GM21723 (cell line): Measurements from ENCODE around the gene VKORC1L1.
"Not testable (repeated sequence)": the region's sequence is repeated elsewhere in the genome, so short reads cannot be mapped to it uniquely, and the experiment has no call there.

ENCODE experiments used
- ATAC-seq: cut with Tn5 transposase; IDR thresholded peaks from one replicate; pipeline ENCODE4 v1.9.1; 2021; ENCODE audit warnings: mild to moderate bottlenecking, moderate library complexity; ENCODE audit not compliant: unreplicated experiment

Gene VKORC1L1

DNA sequence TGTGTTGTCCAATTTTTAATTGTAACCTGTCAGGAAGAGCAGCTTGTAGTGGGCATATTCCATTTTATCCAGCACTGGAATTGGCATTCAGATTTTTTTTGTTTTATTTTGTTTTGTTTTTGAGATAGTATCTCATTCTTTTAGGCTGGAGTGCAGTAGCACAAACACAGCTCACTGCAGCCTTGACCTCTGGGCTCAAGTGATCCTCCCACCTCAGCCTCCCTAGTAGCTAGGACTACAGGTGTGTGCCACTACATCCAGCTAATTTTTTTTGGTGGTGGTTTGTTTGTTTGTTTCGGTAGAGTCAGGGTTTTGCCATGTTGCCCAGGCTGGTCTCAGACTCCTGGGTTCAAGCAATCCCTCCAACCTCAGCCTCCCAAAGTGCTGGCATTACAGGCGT lies 64.4 kb downstream of the VKORC1L1 start:
- ATAC-seq: no peak

DNA sequence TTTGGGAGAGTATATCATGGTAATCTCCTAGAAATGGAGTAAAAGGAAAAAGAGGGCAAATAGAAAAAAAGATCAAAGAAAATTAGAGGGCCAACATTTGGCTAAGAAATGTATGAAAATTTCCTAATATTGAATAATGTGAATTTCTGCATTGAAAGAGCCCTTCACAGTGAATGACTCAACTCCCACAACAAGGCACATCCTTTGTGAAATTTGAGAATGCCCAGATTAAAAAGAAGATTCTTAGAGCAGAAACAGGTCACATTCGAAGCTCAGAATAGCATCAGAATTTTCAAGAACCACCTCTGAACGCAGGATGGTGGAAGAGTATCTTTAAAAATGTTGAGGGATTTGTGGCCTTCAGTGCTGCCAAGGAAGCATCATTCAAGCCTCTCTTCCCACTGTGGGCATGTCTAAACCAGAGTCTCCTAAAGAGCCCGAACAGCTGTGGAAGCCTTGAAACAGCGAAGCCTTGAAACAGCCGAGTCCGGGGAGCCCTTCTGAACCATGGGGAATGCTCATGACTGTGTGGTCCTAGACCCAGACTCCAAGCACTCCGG lies 65.5 kb downstream of the VKORC1L1 start:
- ATAC-seq: no peak

- ATAC-seq: not testable (repeated sequence)
Observed at GRCh38 chr7:65945787-65946186, 72.9 kb downstream of the VKORC1L1 start.

- no peak for ATAC-seq
Observed at GRCh38 chr7:65946904-65947303, 74.0 kb downstream of the VKORC1L1 start.

- no peak for ATAC-seq
Observed at GRCh38 chr7:65951837-65952578, 79.1 kb downstream of the VKORC1L1 start.

DNA sequence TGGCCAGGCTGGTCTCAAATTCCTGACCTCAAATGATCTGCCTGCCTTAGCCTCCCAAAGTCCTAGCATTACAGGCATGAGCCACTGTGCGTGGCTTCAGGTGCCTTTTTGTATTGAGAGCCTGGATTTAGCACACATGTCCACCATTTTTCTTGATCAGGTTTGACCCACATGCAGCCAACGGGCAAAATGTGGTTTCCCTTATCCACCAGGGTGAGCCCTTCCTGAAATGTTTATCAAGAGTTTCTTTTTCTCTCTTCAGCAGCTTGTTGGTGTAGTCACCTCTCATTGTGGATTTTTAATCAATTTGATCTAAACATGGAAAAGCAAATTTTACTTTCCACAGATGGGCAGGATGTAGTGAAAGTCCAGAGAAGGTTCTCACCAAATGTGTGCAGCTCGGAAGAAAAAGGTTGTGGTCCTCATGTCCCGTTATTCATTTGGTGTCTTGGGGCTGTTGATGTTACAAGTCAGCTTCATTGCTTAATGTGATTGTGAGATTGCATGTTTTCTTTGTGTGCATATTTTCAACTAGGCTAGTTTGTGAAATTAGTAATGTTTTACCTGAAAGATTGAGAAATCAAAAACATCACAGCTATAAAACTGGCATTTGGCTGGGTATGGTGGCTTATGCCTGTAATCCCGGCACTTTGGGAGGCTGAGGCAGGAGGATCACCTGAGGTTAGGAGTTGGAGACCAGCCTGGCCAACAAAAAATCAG lies 80.3 kb downstream of the VKORC1L1 start:
- no peak for ATAC-seq

DNA sequence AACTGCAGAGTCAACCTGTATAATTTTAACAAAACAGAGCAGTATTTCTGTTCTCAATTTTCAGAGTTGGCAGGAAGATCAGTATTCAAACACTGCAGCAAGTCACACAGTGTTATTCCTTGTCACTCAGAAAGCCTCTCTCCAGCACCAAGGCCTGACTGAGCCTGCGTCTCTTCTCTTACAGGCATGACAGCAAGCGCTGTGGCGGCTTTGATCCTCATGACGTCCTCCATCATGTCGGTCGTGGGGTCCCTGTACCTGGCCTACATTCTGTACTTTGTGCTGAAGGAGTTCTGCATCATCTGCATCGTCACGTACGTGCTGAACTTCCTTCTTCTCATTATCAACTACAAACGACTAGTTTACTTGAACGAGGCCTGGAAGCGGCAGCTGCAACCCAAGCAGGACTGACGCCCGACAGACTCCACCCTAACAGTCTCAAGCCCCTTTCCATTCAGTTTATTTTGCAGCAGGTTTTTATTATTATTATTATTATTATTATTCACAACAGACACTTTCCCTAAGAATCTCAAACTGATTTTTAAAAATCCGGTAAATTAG lies 81.1 kb downstream of the VKORC1L1 start:
- no peak for ATAC-seq

- ATAC-seq: no peak
Observed at GRCh38 chr7:65955718-65956117, 82.8 kb downstream of the VKORC1L1 start.

DNA sequence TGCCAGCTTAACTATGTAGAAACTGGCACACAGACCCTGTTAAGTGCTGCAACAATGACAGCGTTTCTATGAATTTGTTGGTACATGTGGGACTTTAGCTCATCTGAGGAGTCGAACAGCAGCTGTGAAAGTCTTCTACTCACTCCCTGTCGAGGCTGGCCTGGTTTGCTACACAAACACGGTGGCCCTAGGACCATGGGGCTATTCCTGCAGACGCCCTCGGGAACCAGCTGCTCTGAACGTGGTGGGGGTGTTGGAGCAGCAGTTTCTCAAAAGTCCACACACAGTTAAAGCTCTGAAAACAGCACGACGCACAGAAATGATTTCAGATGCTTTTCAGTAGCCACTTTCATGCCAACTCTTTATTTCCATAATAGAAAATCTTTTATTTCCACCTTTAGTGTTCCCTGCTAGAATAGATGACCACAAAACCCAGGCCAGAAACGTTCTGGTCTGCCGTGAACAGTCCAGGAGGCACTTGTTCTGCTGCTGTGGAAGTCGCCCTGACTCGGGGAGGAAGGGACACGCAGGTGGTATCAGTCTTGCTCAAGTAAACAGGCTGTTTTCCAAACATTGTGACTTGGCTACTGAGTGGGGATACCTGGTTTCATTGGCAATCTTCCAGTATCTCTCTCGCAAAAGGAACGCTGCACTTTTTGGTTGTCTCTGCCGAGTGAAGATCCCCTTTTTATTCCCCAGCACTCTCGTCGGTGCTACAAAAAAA lies 87.6 kb downstream of the VKORC1L1 start:
- ATAC-seq: no peak

- no peak for ATAC-seq
Observed at GRCh38 chr7:65962033-65962432, 89.2 kb downstream of the VKORC1L1 start.

DNA sequence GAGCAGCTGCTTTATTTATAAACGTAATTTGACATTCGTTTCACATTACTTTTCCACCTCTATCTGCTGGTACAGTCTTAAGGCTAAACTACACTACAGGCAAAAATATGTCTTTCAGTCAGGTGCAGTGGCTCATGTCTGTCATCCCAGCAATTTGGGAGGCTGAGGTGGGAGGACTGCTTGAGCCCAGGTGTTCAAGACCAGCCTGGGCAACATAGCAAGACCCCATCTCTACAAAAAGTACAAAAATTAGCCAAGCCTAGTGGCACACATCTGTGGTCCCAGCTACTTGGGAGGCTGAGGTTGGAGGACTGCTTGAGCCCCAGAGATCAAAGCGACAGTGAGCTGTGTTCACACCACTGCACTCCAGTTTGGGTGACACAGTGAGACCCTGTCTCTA lies 91.8 kb downstream of the VKORC1L1 start:
- not testable (repeated sequence) for ATAC-seq

DNA sequence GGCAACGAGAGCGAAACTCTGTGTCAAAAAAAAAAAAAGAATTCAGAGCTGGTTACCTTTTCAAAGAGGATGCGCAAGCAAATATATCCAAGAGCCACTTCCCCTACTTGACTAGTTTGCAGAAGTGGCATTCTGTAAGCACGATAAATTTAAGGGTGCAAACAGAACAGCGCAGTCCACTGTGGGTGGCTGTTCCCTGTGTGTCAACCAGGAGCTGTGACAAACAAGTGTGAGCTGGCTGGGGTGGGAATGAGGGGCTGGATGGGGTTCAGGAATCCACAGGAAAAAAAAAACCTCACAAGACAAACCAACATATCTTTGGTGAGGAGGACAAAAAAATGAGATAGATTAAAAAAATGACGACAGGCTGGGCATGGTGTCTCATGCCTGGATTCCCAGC lies 93.3 kb downstream of the VKORC1L1 start:
- ATAC-seq: no peak

DNA sequence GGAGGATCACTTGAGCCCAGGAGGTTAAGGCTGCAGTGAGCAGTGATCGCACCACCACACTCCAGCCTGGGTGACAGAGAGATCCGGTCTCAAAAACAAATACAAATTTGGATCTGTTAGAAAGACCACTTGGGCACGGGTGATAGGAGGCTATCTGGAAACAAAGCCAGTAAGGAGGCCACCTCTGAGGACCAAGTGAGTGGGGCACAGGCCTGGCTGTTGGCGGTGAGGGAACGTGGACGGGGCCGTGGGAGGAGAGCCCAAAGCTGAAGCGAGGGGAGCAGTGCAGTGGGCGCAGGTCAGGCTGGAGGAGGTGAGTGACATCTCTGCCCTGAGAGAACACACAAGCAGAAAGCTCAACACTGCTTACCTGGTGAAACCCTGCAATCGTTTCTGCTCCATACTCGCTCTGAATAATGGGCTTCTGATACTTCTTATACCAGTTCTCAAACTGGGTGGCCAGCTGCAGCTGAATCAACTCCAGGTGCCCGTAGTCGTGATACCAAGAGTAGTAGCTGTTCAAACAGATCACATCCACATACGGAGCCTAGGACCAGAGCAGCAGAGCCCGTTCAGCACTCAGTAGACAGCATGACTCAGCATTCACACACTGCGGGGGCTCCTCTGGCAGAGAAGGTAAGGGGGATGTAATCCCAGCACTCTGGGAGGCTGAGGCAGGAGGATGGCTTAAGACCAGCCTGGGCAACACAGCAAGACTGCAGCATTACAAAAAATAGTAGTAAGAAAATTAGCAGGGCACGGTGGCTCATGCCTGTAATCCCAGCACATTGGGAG lies 94.7 kb downstream of the VKORC1L1 start:
- ATAC-seq: no peak

- ATAC-seq: no peak
Observed at GRCh38 chr7:65968256-65969185, 95.6 kb downstream of the VKORC1L1 start.

DNA sequence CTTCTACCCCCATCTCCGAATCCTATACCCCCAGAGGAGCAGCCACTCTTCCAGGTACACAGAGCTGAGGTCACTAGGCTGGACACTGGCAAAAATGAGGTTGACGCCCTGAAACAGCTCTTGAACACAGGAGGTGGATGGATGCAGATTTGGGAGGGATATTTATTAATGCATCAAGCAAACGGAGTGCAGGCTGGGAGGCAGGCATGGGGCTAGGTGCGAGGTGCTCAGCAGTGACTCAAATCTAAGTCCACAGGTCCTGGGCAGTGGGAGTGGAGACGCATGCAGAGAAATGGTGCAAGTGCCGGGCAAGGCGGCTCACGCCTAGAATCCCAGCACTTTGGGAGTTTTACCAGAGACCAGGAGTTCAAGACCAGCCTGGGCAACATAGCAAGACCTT lies 98.1 kb downstream of the VKORC1L1 start:
- ATAC-seq: no peak

GRCh38 chr7:65972976-65973375 lies 100.1 kb downstream of the VKORC1L1 start:
- ATAC-seq: no peak

- ATAC-seq: no peak
Observed at GRCh38 chr7:65974191-65974801, 101.4 kb downstream of the VKORC1L1 start.

GRCh38 chr7:65974876-65975275 lies 102.0 kb downstream of the VKORC1L1 start:
- ATAC-seq: no peak
